ENCODE measurements around the gene FNBP1L. TPM values are rescaled to one million over a fixed set of nuclear protein-coding genes. Genes with fewer than 3 reads are reported as not detected.
"Not testable (repeated sequence)": the region's sequence is repeated elsewhere in the genome, so short reads cannot be mapped to it uniquely, and the experiment has no call there.

FNBP1L gene
- total RNA-seq, 1 donor from 2014 or later, result 78.6 TPM

- no peak overlapping the region for H3K4me3 ChIP-seq (ENCODE audit: low read depth, low read length)
- no peak for TF ChIP-seq CTCF (IDR thresholded peaks at IDR 0.05; ENCODE audit: insufficient read depth, low read length, poor library complexity, severe bottlenecking)
- no peaks in the 10 kb centered on the region for H3K27me3 ChIP-seq (ENCODE audit: control insufficient read depth, insufficient read depth, low read length)
- peaks cover 5% of the 10 kb centered on the region for H3K36me3 ChIP-seq (ENCODE audit: control insufficient read depth, insufficient read depth, low read length)
- DNase-seq (ENCODE audit: low read depth), result no peak
Measured at GRCh38 chr1:93584261-93585003, 136.5 kb downstream of the FNBP1L start.

DNA sequence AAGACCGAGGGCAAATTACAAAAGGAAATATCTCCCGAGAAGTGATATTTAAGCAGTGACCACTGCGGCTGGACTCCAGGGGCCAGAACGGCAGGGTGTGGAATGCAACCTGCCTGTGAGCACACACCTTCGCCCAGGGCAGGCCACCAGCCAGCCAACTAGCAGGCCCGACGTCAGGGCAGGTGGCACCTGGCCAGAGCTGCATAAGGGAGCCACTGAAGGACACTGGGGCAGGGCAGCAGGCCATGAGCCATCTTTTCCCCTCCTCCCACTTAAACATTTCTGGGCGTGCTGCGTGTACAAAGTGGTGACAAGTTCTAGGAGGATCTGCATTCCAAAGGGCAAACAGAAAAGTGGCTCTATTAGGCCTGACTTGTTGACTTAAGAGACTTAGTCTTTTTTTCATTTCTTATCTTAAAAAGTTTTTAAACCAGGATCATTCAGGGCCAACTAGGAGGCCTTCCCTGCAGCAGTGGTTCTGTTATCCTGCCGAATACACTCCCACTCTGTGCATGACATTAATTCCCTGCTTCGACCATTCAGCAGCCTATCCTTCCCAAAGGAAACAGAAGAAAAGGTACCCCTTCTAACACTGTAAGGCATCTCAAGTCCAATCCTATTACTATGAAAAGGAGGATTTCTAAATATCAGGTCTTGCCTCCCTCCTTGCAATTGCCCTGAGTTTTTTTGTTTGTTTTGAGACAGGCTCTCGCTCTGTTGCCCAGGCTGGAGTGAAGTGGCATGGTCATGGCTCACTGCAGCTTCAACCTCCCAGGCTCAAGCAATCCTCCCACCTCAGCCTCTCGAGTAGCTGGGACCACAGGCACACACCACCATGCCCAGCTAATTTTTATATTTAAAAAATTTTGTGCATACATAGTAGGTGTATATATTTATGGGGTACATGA lies 137.4 kb downstream of the FNBP1L start:
- H3K4me3 ChIP-seq (ENCODE audit: low read depth, low read length), result no peak overlapping the region
- DNase-seq (ENCODE audit: low read depth), result no peak
- TF ChIP-seq CTCF (IDR thresholded peaks at IDR 0.05; ENCODE audit: insufficient read depth, low read length, poor library complexity, severe bottlenecking), result no peak
- no peaks in the 10 kb centered on the region for H3K27me3 ChIP-seq (ENCODE audit: control insufficient read depth, insufficient read depth, low read length)
- peaks cover 5% of the 10 kb centered on the region for H3K36me3 ChIP-seq (ENCODE audit: control insufficient read depth, insufficient read depth, low read length)

- DNase-seq (ENCODE audit: low read depth), result no peak
- Histone ChIP-seq H3K36me3 (ENCODE audit: control insufficient read depth, insufficient read depth, low read length) (peaks cover 5% of the 10 kb centered on the region), H3K4me3 (ENCODE audit: low read depth, low read length) (no peak overlapping the region), H3K27me3 (ENCODE audit: control insufficient read depth, insufficient read depth, low read length) (no peaks in the 10 kb centered on the region)
- TF ChIP-seq CTCF (IDR thresholded peaks at IDR 0.05; ENCODE audit: insufficient read depth, low read length, poor library complexity, severe bottlenecking), result no peak
Measured at GRCh38 chr1:93587354-93587753, 139.4 kb downstream of the FNBP1L start.

GRCh38 chr1:93588206-93588605 lies 140.3 kb downstream of the FNBP1L start:
- Histone ChIP-seq H3K4me3 (ENCODE audit: low read depth, low read length) (no peak overlapping the region), H3K36me3 (ENCODE audit: control insufficient read depth, insufficient read depth, low read length) (peaks cover 4% of the 10 kb centered on the region), H3K27me3 (ENCODE audit: control insufficient read depth, insufficient read depth, low read length) (no peaks in the 10 kb centered on the region)
- TF ChIP-seq CTCF (IDR thresholded peaks at IDR 0.05; ENCODE audit: insufficient read depth, low read length, poor library complexity, severe bottlenecking), result no peak
- DNase-seq (ENCODE audit: low read depth), result no peak

- H3K36me3 ChIP-seq (ENCODE audit: control insufficient read depth, insufficient read depth, low read length), result peaks cover 3% of the 10 kb centered on the region
- no peak overlapping the region for H3K4me3 ChIP-seq (ENCODE audit: low read depth, low read length)
- H3K27me3 ChIP-seq (ENCODE audit: control insufficient read depth, insufficient read depth, low read length), result no peaks in the 10 kb centered on the region
- DNase-seq (ENCODE audit: low read depth), result no peak
- no peak for TF ChIP-seq CTCF (IDR thresholded peaks at IDR 0.05; ENCODE audit: insufficient read depth, low read length, poor library complexity, severe bottlenecking)
Measured at GRCh38 chr1:93588955-93589354, 141.0 kb downstream of the FNBP1L start.

DNA sequence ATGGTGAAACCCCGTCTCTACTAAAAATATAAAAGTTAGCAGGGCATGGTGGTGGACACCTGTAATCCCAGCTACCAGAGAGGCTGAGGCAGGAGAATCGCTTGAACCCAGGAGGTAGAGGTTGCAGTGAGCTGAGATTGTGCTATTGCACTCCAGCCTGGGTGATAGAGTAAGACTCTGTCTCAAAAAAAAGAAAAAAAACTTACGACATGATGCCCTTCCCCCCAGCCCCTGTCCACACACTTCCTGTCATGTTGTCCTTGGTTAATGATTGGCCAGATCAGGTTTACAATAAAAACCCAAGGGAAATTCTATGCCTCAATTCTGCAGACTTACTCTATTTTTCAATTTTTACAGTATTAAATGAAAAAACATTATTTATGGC lies 143.4 kb downstream of the FNBP1L start:
- not testable (repeated sequence) for H3K4me3 ChIP-seq (ENCODE audit: low read depth, low read length); H3K36me3 ChIP-seq (ENCODE audit: control insufficient read depth, insufficient read depth, low read length); H3K27me3 ChIP-seq (ENCODE audit: control insufficient read depth, insufficient read depth, low read length); DNase-seq (ENCODE audit: low read depth)
